B cell (primary cell): Measurements from ENCODE around the gene CCDC24. TPM values are rescaled to one million over a fixed set of nuclear protein-coding genes. Genes with fewer than 3 reads are reported as not detected.

Experiments
- ATAC-seq: fragments of 200-7000 bp; cut with Tn5 transposase; one replicate; pipeline ENCODE4 v1.10.0; 2021; ENCODE audit warnings: low read depth, mild to moderate bottlenecking, moderate number of reproducible peaks, moderate library complexity
- CTCF ChIA-PET: fragments of 350-600 bp; sonication (Branson Sonifier 250); formaldehyde crosslinking; loops from one replicate; lab custom pipeline; 2021; ENCODE audit warnings: antibody characterized with exemption, inconsistent platforms; lab: Charles Lee
- POLR2A ChIA-PET: fragments of 350-600 bp; sonication (Branson Sonifier 250); formaldehyde crosslinking; loops from one replicate; lab custom pipeline; 2021; ENCODE audit warnings: antibody characterized with exemption; lab: Charles Lee
- DNase-seq: peaks from one replicate; pipeline ENCODE4 v3.0.0; 2013
- H2AFZ ChIP-seq: 2 replicates; pipeline ENCODE4 v1.6.1; 2012; ENCODE audit warnings: mild to moderate bottlenecking, low read depth, low read length; ENCODE audit not compliant: insufficient read depth, poor library complexity, severe bottlenecking
- H3K27ac ChIP-seq, 2 donors: 1 replicate in 1 of 2; 2 replicates in 1 of 2; pipeline ENCODE4 v1.5.1; 2012 to 2013; ENCODE audit warnings: low read length in 2 of 2, mild to moderate bottlenecking in 2 of 2, moderate library complexity in 1 of 2
- H3K27me3 ChIP-seq, 4 experiments: fragments of 200-600 bp in 1 of 4; sonication (generic) in 1 of 4; replicated peaks in 1 of 4; 1 replicate in 2 of 4; 2 replicates in 2 of 4; pipeline versions ENCODE4 v1.6.1 to v1.7.0; 2013 to 2016; ENCODE audit warnings: low read length in 3 of 4, mild to moderate bottlenecking in 2 of 4, mixed read lengths in 1 of 4, moderate library complexity in 1 of 4; ENCODE audit not compliant: insufficient read depth in 4 of 4, control insufficient read depth in 3 of 4; ENCODE audit errors: control extremely low read depth in 1 of 4
- H3K36me3 ChIP-seq, 2 experiments: replicated peaks in 1 of 2; 1 replicate in 1 of 2; 2 replicates in 1 of 2; pipeline versions ENCODE4 v1.6.1 to v1.7.1; 2013; ENCODE audit warnings: low read length in 1 of 2; ENCODE audit not compliant: insufficient read depth in 2 of 2, control insufficient read depth in 1 of 2; ENCODE audit errors: control extremely low read depth in 1 of 2, extremely low read depth in 1 of 2
- H3K4me1 ChIP-seq, 2 donors: fragments of 200-600 bp in 1 of 2; sonication (generic) in 1 of 2; 1 replicate in 1 of 2; 2 replicates in 1 of 2; pipeline versions ENCODE4 v1.5.1 to v1.6.1; 2013 to 2017; ENCODE audit warnings: low read length in 2 of 2; ENCODE audit not compliant: control insufficient read depth in 2 of 2, insufficient read depth in 2 of 2
- H3K4me2 ChIP-seq: replicated peaks from 2 replicates; pipeline ENCODE3; 2012; ENCODE audit warnings: mild to moderate bottlenecking, low read depth, low read length; ENCODE audit not compliant: poor library complexity, severe bottlenecking
- H3K4me3 ChIP-seq, 5 experiments: fragments of 200-600 bp in 1 of 5; sonication (generic) in 1 of 5; 1 replicate in 3 of 5; 2 replicates in 2 of 5; pipeline versions ENCODE4 v1.5.1 to v1.7.0; 2011 to 2016; ENCODE audit warnings: low read length in 4 of 5, mild to moderate bottlenecking in 4 of 5, low read depth in 2 of 5, control low read depth in 1 of 5, moderate library complexity in 1 of 5; ENCODE audit not compliant: insufficient read depth in 1 of 5; ENCODE audit errors: control extremely low read depth in 1 of 5, extremely low read depth in 1 of 5
- H3K79me2 ChIP-seq: fragments of 200-600 bp; sonication (generic); one replicate; pipeline ENCODE4 v1.6.0; 2016; ENCODE audit warnings: low read length; ENCODE audit not compliant: control insufficient read depth, insufficient read depth
- H3K9ac ChIP-seq: fragments of 200-600 bp; sonication (generic); 2 replicates; pipeline ENCODE4 v1.6.1; 2017; ENCODE audit warnings: mild to moderate bottlenecking, low read length, moderate library complexity
- H3K9me3 ChIP-seq, 3 donors: one replicate each; pipeline versions ENCODE4 v1.6.1 to v1.7.1; 2013; ENCODE audit warnings: low read length in 2 of 3; ENCODE audit not compliant: control insufficient read depth in 2 of 3, insufficient read depth in 1 of 3; ENCODE audit errors: control extremely low read depth in 1 of 3
- H4K20me1 ChIP-seq: 2 replicates; pipeline ENCODE4 v1.6.0; 2012; ENCODE audit warnings: mild to moderate bottlenecking, low read length; ENCODE audit not compliant: insufficient read depth, control insufficient read depth, poor library complexity, severe bottlenecking
- H3K27ac Mint-ChIP-seq: one replicate; pipeline ENCODE4 v1.8.0; 2021; ENCODE audit warnings: mixed read lengths
- H3K27me3 Mint-ChIP-seq: one replicate; pipeline ENCODE4 v1.8.0; 2021; ENCODE audit warnings: mixed read lengths
- H3K4me1 Mint-ChIP-seq: one replicate; pipeline ENCODE4 v1.8.0; 2021; ENCODE audit warnings: mixed read lengths
- H3K4me3 Mint-ChIP-seq: one replicate; pipeline ENCODE4 v1.8.0; 2021; ENCODE audit warnings: mixed read lengths
- H3K9me3 Mint-ChIP-seq: one replicate; pipeline ENCODE4 v1.8.0; 2022; ENCODE audit warnings: mixed read lengths; ENCODE audit not compliant: insufficient read depth
- CTCF ChIP-seq: fragments of 200-600 bp; IDR thresholded peaks from one replicate; pipeline ENCODE4 v1.8.0; 2022; ENCODE audit warnings: antibody characterized with exemption, mild to moderate bottlenecking
- EZH2 ChIP-seq: IDR thresholded peaks from 2 replicates; pipeline ENCODE4 v1.6.1; 2012; ENCODE audit warnings: borderline replicate concordance, low read depth, mild to moderate bottlenecking, moderate library complexity, low read length; ENCODE audit not compliant: insufficient read depth, poor library complexity, severe bottlenecking
- WGBS: methylation state at CpG from one replicate; pipeline ENCODE4 v1.1.5; 2013; ENCODE audit warnings: missing lambda C conversion rate; ENCODE audit not compliant: insufficient coverage; 5-methylcytosine and 5-hydroxymethylcytosine counted together
- intact Hi-C: fragments of 100-400 bp; cut with micrococcal nuclease; formaldehyde crosslinking; loops from one replicate; pipeline ENCODE4 v1.10.0; 2022
- polyA plus RNA-seq: library from polyadenylated mRNA; depleted of rRNA; stranded (reverse); fragments of >200 nt; gene quantifications from 2 replicates; pipeline ENCODE4 v1.2.3, GENCODE V29; 2012
- total RNA-seq, 2 donors: library from RNA; stranded (reverse); fragments of 120-200 nt in 1 of 2; gene quantifications; 1 replicate in 1 of 2; 2 replicates in 1 of 2; pipeline versions ENCODE4 v1.2.3 to v1.2.4, GENCODE V29; 2013 to 2022

Gene CCDC24
- total and polyA plus RNA-seq, 2 donors (not counting 1 experiment from before 2014, with no cell fraction given), result 10.1 to 18.4 TPM

GRCh38 chr1:43991200-43991475 is 261 bp upstream of the CCDC24 start:
- POLR2A ChIA-PET, result interaction anchor here (0.6 to 1.1 kb wide), 2 partner anchors 16 to 46 kb away, joined by 3 read pairs; no protein-coding TSS in a partner anchor
- ATAC-seq (no peak), DNase-seq (no peak)
- H3K79me2 ChIP-seq, result no peaks in the 10 kb centered on the region
- no peak for TF ChIP-seq EZH2
- TF ChIP-seq CTCF, result no peak
- peaks cover 38% of the 10 kb centered on the region for H3K4me1 Mint-ChIP-seq
- no peaks in the 10 kb centered on the region for H3K9me3 ChIP-seq
- peak overlapping the region; percentile 91 for H3K27ac Mint-ChIP-seq
- peak overlapping the region; percentile 11 to 81 (median 72) for H3K4me3 ChIP-seq
- H3K27me3 Mint-ChIP-seq, result no peaks in the 10 kb centered on the region
- H4K20me1 ChIP-seq, result no peaks in the 10 kb centered on the region
- H3K27me3 ChIP-seq, result no peaks in the 10 kb centered on the region
- peaks cover 22 to 44% of the 10 kb centered on the region in 2 donors for H3K4me1 ChIP-seq
- no peaks in the 10 kb centered on the region for H3K9me3 Mint-ChIP-seq
- under 1% methylated on average over 10 of the region's 10 CpGs for WGBS
- H2AFZ ChIP-seq, result peak overlapping the region; percentile 99
- intact Hi-C loops, result loop anchor here (1.0 to 5.0 kb wide), 4 partner anchors 17 to 284 kb away; partner anchors contain the start of genes ATP6V0B, IPO13 and ST3GAL3
- peak overlapping the region; percentile 87 for H3K9ac ChIP-seq
- peak overlapping the region; percentile 96 for H3K4me3 Mint-ChIP-seq
- peak overlapping the region; percentile 94 for H3K4me2 ChIP-seq
- CTCF ChIA-PET, result interaction anchor here (1.3 to 1.6 kb wide), 2 partner anchors 26 to 42 kb away, joined by 3 to 4 read pairs; no protein-coding TSS in a partner anchor
- H3K36me3 ChIP-seq, result no peaks in the 10 kb centered on the region
- peak overlapping the region in 1 of 2 donors; percentile 75 for H3K27ac ChIP-seq

GRCh38 chr1:43992232-43992995 is 1.0 kb downstream of the CCDC24 start:
- Histone ChIP-seq H3K4me3 (peak overlapping the region in 4 of 5 experiments; percentile 67 to 81 (median 75)), H3K4me1 (peaks cover 22 to 44% of the 10 kb centered on the region in 2 donors), H3K27ac (peak overlapping the region in 1 of 2 donors; percentile 75), H3K36me3 (no peaks in the 10 kb centered on the region), H4K20me1 (no peaks in the 10 kb centered on the region), H3K9ac (peak overlapping the region; percentile 87), H2AFZ (peak overlapping the region; percentile 99), H3K4me2 (peak overlapping the region; percentile 94), H3K9me3 (no peaks in the 10 kb centered on the region), H3K27me3 (no peaks in the 10 kb centered on the region), H3K79me2 (no peaks in the 10 kb centered on the region)
- no peaks in the 10 kb centered on the region for H3K27me3 Mint-ChIP-seq
- peak overlapping the region; percentile 56 for H3K27ac Mint-ChIP-seq
- WGBS, result 38% methylated on average over 11 of the region's 11 CpGs
- intact Hi-C loops, result loop anchor here (5.0 kb wide), 1 partner anchor 285 kb away; the partner anchor contains the start of gene ST3GAL3
- CTCF ChIA-PET, result interaction anchor here (1.0 to 5.1 kb wide), 9 partner anchors 13 to 58 kb away, joined by 3 to 32 read pairs (median 3); partner anchors contain the start of gene DPH2
- peak overlapping the region; percentile 96 for H3K4me3 Mint-ChIP-seq
- POLR2A ChIA-PET, result interaction anchor here (0.7 to 1.4 kb wide), 3 partner anchors 18 to 343 kb away, joined by 3 to 5 read pairs (median 3); partner anchors contain the start of gene ATP6V0B
- ATAC-seq (no peak), DNase-seq (no peak)
- TF ChIP-seq CTCF, result no peak
- no peak for TF ChIP-seq EZH2
- H3K9me3 Mint-ChIP-seq, result no peaks in the 10 kb centered on the region
- peaks cover 38% of the 10 kb centered on the region for H3K4me1 Mint-ChIP-seq
